HepG2 (cell line): ENCODE results near the gene UBE2J1. TPM values are rescaled to one million over a fixed set of nuclear protein-coding genes. Genes with fewer than 3 reads are reported as not detected.

ENCODE experiments used
- ATAC-seq: fragments of 200-7000 bp; cut with Tn5 transposase; 3 replicates; pipeline ENCODE4 v1.9.1; 2020; ENCODE audit warnings: mild to moderate bottlenecking, moderate library complexity
- BruUV-seq: library from RNA; stranded (reverse); fragments of 400-500 nt; replicated peaks from 2 replicates; lab custom pipeline; 2021; lab: Mats Ljungman, UMichigan
- CTCF ChIA-PET: fragments of 300-600 bp; formaldehyde crosslinking; extraction: SDS; loops from one replicate; lab custom pipeline; 2021; ENCODE audit warnings: low total read pairs, inconsistent platforms, low intra/inter-chr PET ratio; lab: Yijun Ruan, JAX
- POLR2A ChIA-PET: fragments of 350-600 bp; sonication (Branson Sonifier 250); formaldehyde crosslinking; loops from one replicate; lab custom pipeline; 2020; ENCODE audit warnings: antibody characterized with exemption, inconsistent platforms; lab: Yijun Ruan, JAX
- DNase-seq: peaks from one replicate; pipeline ENCODE4 v3.0.0-alpha.2; 2015; ENCODE audit warnings: low spot score
- FAIRE-seq: peaks from 3 replicates; lab custom pipeline; 2011; peaks lifted over from hg19 to GRCh38; lab: Jason Lieb, UNC
- H2AFZ ChIP-seq: one replicate; pipeline ENCODE4 v1.6.1; 2011; ENCODE audit warnings: low read length, inconsistent platforms
- H3K27ac ChIP-seq: fragments of 300-600 bp; 3 replicates; pipeline ENCODE4 v1.8.0; 2011; ENCODE audit warnings: mixed run types, mild to moderate bottlenecking, mixed read lengths, low read length, inconsistent platforms; ENCODE audit not compliant: insufficient read depth; ENCODE audit errors: extremely low read length
- H3K27me3 ChIP-seq, 2 experiments: fragments of 200-600 bp in 1 of 2; 2 replicates in 1 of 2; 3 replicates in 1 of 2; pipeline versions ENCODE4 v1.6.0 to v1.8.0; 2011; ENCODE audit warnings: low read length in 2 of 2, mild to moderate bottlenecking in 2 of 2, moderate library complexity in 2 of 2, inconsistent platforms in 1 of 2; ENCODE audit not compliant: insufficient read depth in 2 of 2, control insufficient read depth in 1 of 2
- H3K36me3 ChIP-seq, 2 experiments: fragments of 200-600 bp in 1 of 2; replicated peaks in 1 of 2; 2 replicates in 1 of 2; 3 replicates in 1 of 2; pipeline versions ENCODE4 v1.5.1 to v1.8.0; 2011; ENCODE audit warnings: low read length in 2 of 2, inconsistent platforms in 1 of 2; ENCODE audit not compliant: insufficient read depth in 2 of 2, control insufficient read depth in 1 of 2
- H3K4me1 ChIP-seq: 2 replicates; pipeline ENCODE4 v1.5.1; 2012; ENCODE audit warnings: low read length, inconsistent platforms; ENCODE audit not compliant: insufficient read depth
- H3K4me2 ChIP-seq: 2 replicates; pipeline ENCODE4 v1.6.0; 2011; ENCODE audit warnings: low read depth, low read length, inconsistent platforms
- H3K4me3 ChIP-seq, 3 experiments: fragments of 200-600 bp in 1 of 3; sonication (generic), shearing (Covaris generic) in 1 of 3; replicated peaks in 1 of 3; 2 replicates each; pipeline ENCODE4 v1.5.1; 2011 to 2016; ENCODE audit warnings: low read length in 3 of 3, inconsistent platforms in 2 of 3, low read depth in 2 of 3, mild to moderate bottlenecking in 2 of 3, control low read depth in 1 of 3, mixed read lengths in 1 of 3; ENCODE audit not compliant: insufficient read depth in 1 of 3
- H3K79me2 ChIP-seq: one replicate; pipeline ENCODE4 v1.6.1; 2011; ENCODE audit warnings: low read length, inconsistent platforms; ENCODE audit not compliant: insufficient read depth
- H3K9ac ChIP-seq: 2 replicates; pipeline ENCODE4 v1.6.0; 2011; ENCODE audit warnings: mild to moderate bottlenecking, low read depth, low read length, inconsistent platforms; ENCODE audit not compliant: insufficient read depth
- H3K9me3 ChIP-seq: 2 replicates; pipeline ENCODE4 v1.5.1; 2012; ENCODE audit warnings: mild to moderate bottlenecking, low read length
- H4K20me1 ChIP-seq: 2 replicates; pipeline ENCODE4 v1.6.0; 2011; ENCODE audit warnings: inconsistent platforms, mild to moderate bottlenecking, low read length, moderate library complexity; ENCODE audit not compliant: insufficient read depth
- FIP1L1 ChIP-seq: fragments of 200-400 bp; formaldehyde crosslinking; IDR thresholded peaks from 2 replicates; pipeline ENCODE4 v1.6.1; 2018; ENCODE audit warnings: low read depth, mild to moderate bottlenecking, low read length, moderate library complexity, borderline replicate concordance; ENCODE audit not compliant: insufficient read depth
- GABPA ChIP-seq, 2 experiments: IDR thresholded peaks; 2 replicates each; pipeline ENCODE4 v1.6.1; 2011 to 2016; ENCODE audit warnings: low read depth in 2 of 2, low read length in 1 of 2, missing biosample characterization in 1 of 2, missing genetic modification characterization in 1 of 2
- KDM4B ChIP-seq: sonication (generic); formaldehyde crosslinking; IDR thresholded peaks from 2 replicates; pipeline ENCODE4 v1.4.0; 2020; ENCODE audit warnings: missing genetic modification reagents
- MYNN ChIP-seq: sonication (generic); formaldehyde crosslinking; IDR thresholded peaks from 2 replicates; pipeline ENCODE4 v1.4.0; 2020; ENCODE audit warnings: mild to moderate bottlenecking, low read depth, missing genetic modification reagents
- NR2F6 ChIP-seq, 2 experiments: IDR thresholded peaks; 2 replicates each; pipeline ENCODE4 v1.6.1; 2016; ENCODE audit warnings: antibody characterized with exemption in 1 of 2, mild to moderate bottlenecking in 1 of 2
- SOX13 ChIP-seq, 3 experiments: fragments of 450-650 bp in 1 of 3; sonication (generic) in 1 of 3; formaldehyde crosslinking in 1 of 3; IDR thresholded peaks in 2 of 3; conservative IDR thresholded peaks in 1 of 3; 2 replicates each; pipeline versions ENCODE4 v1.5.0 to v1.6.1; 2016 to 2020; ENCODE audit warnings: antibody characterized with exemption in 1 of 3, mild to moderate bottlenecking in 1 of 3, missing compliant biosample characterization in 1 of 3, missing genetic modification reagents in 1 of 3, moderate library complexity in 1 of 3
- SOX6 ChIP-seq, 2 experiments: fragments of 450-650 bp in 1 of 2; sonication (generic) in 1 of 2; formaldehyde crosslinking in 1 of 2; IDR thresholded peaks; 2 replicates each; pipeline versions ENCODE4 v1.4.0 to v1.6.1; 2017 to 2020; ENCODE audit warnings: antibody characterized with exemption in 1 of 2, mild to moderate bottlenecking in 1 of 2, missing genetic modification reagents in 1 of 2
- TOE1 ChIP-seq: sonication (generic); formaldehyde crosslinking; IDR thresholded peaks from 2 replicates; pipeline ENCODE4 v1.4.0; 2020; ENCODE audit warnings: mild to moderate bottlenecking, missing genetic modification reagents
- U2AF2 ChIP-seq: fragments of 200-400 bp; formaldehyde crosslinking; IDR thresholded peaks from 2 replicates; pipeline ENCODE4 v1.6.1; 2017; ENCODE audit warnings: low read depth, mild to moderate bottlenecking, low read length
- ZBTB21 ChIP-seq: sonication (generic); formaldehyde crosslinking; IDR thresholded peaks from 2 replicates; pipeline ENCODE4 v1.4.0; 2020; ENCODE audit warnings: missing genetic modification reagents
- ZFP36L2 ChIP-seq: sonication (generic); formaldehyde crosslinking; IDR thresholded peaks from 2 replicates; pipeline ENCODE4 v1.4.0; 2020; ENCODE audit warnings: missing genetic modification reagents
- ZNF136 ChIP-seq: sonication (generic); formaldehyde crosslinking; IDR thresholded peaks from 2 replicates; pipeline ENCODE4 v1.8.1; 2022; ENCODE audit warnings: low read depth, mild to moderate bottlenecking, moderate library complexity, missing genetic modification reagents
- whole genome bisulfite sequencing: methylation state at CpG from one replicate; pipeline ENCODE4 v1.1.6; 2017; ENCODE audit warnings: low lambda C conversion rate; 5-methylcytosine and 5-hydroxymethylcytosine counted together
- in situ Hi-C: cut with HindIII; loops from 2 replicates; pipeline ENCODE4 v1.10.0; 2017; ENCODE audit warnings: low pct_unique_long_range_greater_than_20kb; ENCODE audit not compliant: extremely low pct_ligation_motif_present
- intact Hi-C: fragments of 100-400 bp; cut with micrococcal nuclease; formaldehyde crosslinking; loops from one replicate; pipeline ENCODE4 v1.10.0; 2022; ENCODE audit not compliant: unreplicated experiment
- polyA plus RNA-seq, 8 experiments: library from polyadenylated mRNA; depleted of rRNA in 3 of 8; stranded (reverse) in 7 of 8; unstranded in 1 of 8; fragments of >200 nt; fragmentation: Illumina TruSeq in 4 of 8; extraction: Trizol in 4 of 8; gene quantifications; 2 replicates each; pipeline versions ENCODE4 v1.2.1 to v1.2.3, GENCODE V29; 2011 to 2016; ENCODE audit warnings: low read depth in 4 of 8, missing spikeins in 1 of 8, mixed read lengths in 1 of 8; ENCODE audit not compliant: insufficient read depth in 1 of 8
- total RNA-seq, 5 experiments: library from RNA; depleted of rRNA; stranded (reverse); fragments of >200 nt; fragmentation: Illumina TruSeq; extraction: Trizol; gene quantifications; 2 replicates each; pipeline ENCODE4 v1.2.3, GENCODE V29; 2016; ENCODE audit warnings: low read depth in 1 of 5

UBE2J1 gene
- total and polyA plus RNA-seq, 2 of the 13 experiments (the other 11 are each of a cell fraction or from before 2014, with no cell fraction given), result 19.3 to 24.6 TPM

DNA sequence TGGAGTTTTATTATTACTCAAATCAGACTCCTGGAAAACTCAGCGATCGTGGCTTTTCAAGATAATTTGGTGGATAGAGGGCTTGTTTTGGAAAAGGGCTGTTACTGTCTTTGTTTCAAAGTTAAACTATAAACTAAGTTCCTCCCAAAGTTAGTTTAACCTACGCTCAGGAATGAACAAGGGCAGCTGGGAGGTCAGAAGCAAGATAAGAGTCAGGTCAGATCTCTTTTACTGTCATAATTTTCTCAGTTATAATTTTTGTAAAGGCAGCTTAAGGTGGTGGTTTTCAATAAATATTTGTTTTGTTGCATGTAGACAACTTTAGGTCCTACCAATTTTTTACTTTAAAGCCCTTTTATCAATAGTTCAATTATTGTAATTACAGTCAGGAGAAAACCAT lies 28.2 kb downstream of the UBE2J1 start:
- H3K4me1 ChIP-seq, result peaks cover 38% of the 10 kb centered on the region
- CTCF ChIA-PET, result no interaction called here
- H3K27me3 ChIP-seq, result no peaks in the 10 kb centered on the region
- H4K20me1 ChIP-seq, result no peaks in the 10 kb centered on the region
- FAIRE-seq (peak; percentile 63), ATAC-seq (peak; percentile 70), DNase-seq (no peak)
- H3K9ac ChIP-seq, result no peak overlapping the region
- in situ Hi-C loops (no loop called here), intact Hi-C loops (no loop called here)
- POLR2A ChIA-PET, result interaction anchor here (1.0 to 1.6 kb wide), 2 partner anchors 16 to 28 kb away, joined by 3 to 7 read pairs; partner anchors contain the start of gene UBE2J1
- 0 out of 2 replicates have a peak, but pooled peaks cover 5% of the 10 kb centered on the region for H3K9me3 ChIP-seq
- H3K4me2 ChIP-seq, result peak overlapping the region; percentile 28
- WGBS, result 23% methylated on average over 3 of the region's 3 CpGs
- peak overlapping the region in 1 of 3 experiments; percentile 7; a peak in 1 of 6 replicates for H3K4me3 ChIP-seq
- BruUV-seq, result no TSS peak
- H2AFZ ChIP-seq, result no peak overlapping the region
- peaks cover 0 to 2% of the 10 kb centered on the region in 2 experiments; a peak in 3 of 5 replicates for H3K36me3 ChIP-seq
- no peak overlapping the region for H3K27ac ChIP-seq
- no peaks in the 10 kb centered on the region for H3K79me2 ChIP-seq
- TF ChIP-seq ZFP36L2 (CRISPR knock-in tag), result no peak
- peak; percentile 35 for TF ChIP-seq NR2F6 (IDR thresholded peaks at IDR 0.05)
- no peak for TF ChIP-seq NR2F6 (CRISPR knock-in tag; IDR thresholded peaks at IDR 0.05)
- no peak for TF ChIP-seq GABPA (IDR thresholded peaks at IDR 0.05; ENCODE audit: low read depth, low read length)
- TF ChIP-seq GABPA (CRISPR knock-in tag; IDR thresholded peaks at IDR 0.05; ENCODE audit: low read depth), result no peak
- no peak for TF ChIP-seq MYNN
- TF ChIP-seq ZNF136 (CRISPR knock-in tag), result no peak
- no peak for TF ChIP-seq KDM4B (CRISPR knock-in tag)
- no peak for TF ChIP-seq U2AF2
- no peak for TF ChIP-seq ZBTB21 (CRISPR knock-in tag)
- TF ChIP-seq TOE1 (CRISPR knock-in tag), result no peak
- no peak for TF ChIP-seq SOX6 (IDR thresholded peaks at IDR 0.05)
- peak; percentile 17; the same call in 1 of the 2 replicates for TF ChIP-seq SOX6 (CRISPR knock-in tag; IDR thresholded peaks at IDR 0.05)
- TF ChIP-seq SOX13 (IDR thresholded peaks at IDR 0.05), result no peak
- peak in 1 of 2 experiments; percentile 40; a peak in 2 of 4 replicates for TF ChIP-seq SOX13 (CRISPR knock-in tag; conservative IDR thresholded peaks at IDR 0.05 in 1 of 2, IDR thresholded peaks at IDR 0.05 in 1 of 2)
- no peak for TF ChIP-seq FIP1L1
